NCI-H748 (cell line): ENCODE results near the gene SLC35G1.

Source experiments
- DNase-seq: peaks from one replicate; lab custom pipeline; 2025; ENCODE audit not compliant: unreplicated experiment; lab: John Stamatoyannopoulos, UW

SLC35G1 gene

GRCh38 chr10:93947524-93947923, 53.7 kb downstream of the SLC35G1 start:
- no peak for DNase-seq

- no peak for DNase-seq
Observed at GRCh38 chr10:93951905-93952304, 58.1 kb downstream of the SLC35G1 start.
